DND-41 (cell line): Measurements from ENCODE around the gene SLX4IP.

Experiments used
- ATAC-seq: fragments of 200-7000 bp; cut with Tn5 transposase; 3 replicates; pipeline ENCODE4 v1.9.1; 2021; ENCODE audit warnings: low read depth; ENCODE audit not compliant: insufficient read depth
- DNase-seq: peaks from one replicate; pipeline ENCODE4 v3.0.0-alpha.2; 2020
- H2AFZ ChIP-seq: 2 replicates; pipeline ENCODE4 v1.6.0; 2012; ENCODE audit warnings: low read depth, low read length
- H3K27ac ChIP-seq: 2 replicates; pipeline ENCODE4 v1.5.1; 2012; ENCODE audit warnings: low read length, inconsistent platforms
- H3K27me3 ChIP-seq: fragments of 200-600 bp; sonication (generic); 2 replicates; pipeline ENCODE4 v1.6.0; 2012; ENCODE audit warnings: low read length, mild to moderate bottlenecking, inconsistent platforms; ENCODE audit not compliant: insufficient read depth, poor library complexity
- H3K36me3 ChIP-seq: 2 replicates; pipeline ENCODE4 v1.5.1; 2012; ENCODE audit warnings: low read length, inconsistent platforms; ENCODE audit not compliant: insufficient read depth
- H3K4me1 ChIP-seq: 2 replicates; pipeline ENCODE4 v1.5.1; 2012; ENCODE audit warnings: mild to moderate bottlenecking, low read length; ENCODE audit not compliant: insufficient read depth
- H3K4me2 ChIP-seq: 2 replicates; pipeline ENCODE4 v1.6.0; 2012; ENCODE audit warnings: mild to moderate bottlenecking, moderate library complexity, low read length, inconsistent platforms; ENCODE audit not compliant: insufficient read depth
- H3K4me3 ChIP-seq, 2 experiments: fragments of 200-600 bp in 1 of 2; shearing (Covaris generic) in 1 of 2; 2 replicates each; pipeline ENCODE4 v1.5.1; 2012 to 2016; ENCODE audit warnings: inconsistent platforms in 2 of 2, low read length in 2 of 2, mild to moderate bottlenecking in 2 of 2, low read depth in 1 of 2, moderate library complexity in 1 of 2
- H3K79me2 ChIP-seq: 2 replicates; pipeline ENCODE4 v1.6.0; 2012; ENCODE audit warnings: low read length, inconsistent platforms; ENCODE audit not compliant: insufficient read depth
- H3K9ac ChIP-seq: 2 replicates; pipeline ENCODE4 v1.6.0; 2012; ENCODE audit warnings: low read depth, mild to moderate bottlenecking, inconsistent platforms, low read length, moderate library complexity
- H3K9me3 ChIP-seq: 2 replicates; pipeline ENCODE4 v1.5.1; 2012; ENCODE audit warnings: low read length, moderate library complexity, mild to moderate bottlenecking, inconsistent platforms; ENCODE audit not compliant: insufficient read depth, severe bottlenecking
- H4K20me1 ChIP-seq: 2 replicates; pipeline ENCODE4 v1.6.0; 2012; ENCODE audit warnings: low read length; ENCODE audit not compliant: insufficient read depth
- EZH2 ChIP-seq: IDR thresholded peaks from 3 replicates; pipeline ENCODE4 v1.6.1; 2012; ENCODE audit warnings: borderline replicate concordance, low read depth, mild to moderate bottlenecking, moderate library complexity, low read length, inconsistent platforms; ENCODE audit not compliant: severe bottlenecking
- TF ChIP-seq, protein P1 (sequence below): IDR thresholded peaks from 2 replicates; pipeline ENCODE4 v1.5.1; 2012; ENCODE audit warnings: borderline replicate concordance, low read length, moderate library complexity, mild to moderate bottlenecking; ENCODE audit not compliant: poor library complexity, severe bottlenecking; ENCODE audit errors: extremely low read depth

Gene SLX4IP

DNA sequence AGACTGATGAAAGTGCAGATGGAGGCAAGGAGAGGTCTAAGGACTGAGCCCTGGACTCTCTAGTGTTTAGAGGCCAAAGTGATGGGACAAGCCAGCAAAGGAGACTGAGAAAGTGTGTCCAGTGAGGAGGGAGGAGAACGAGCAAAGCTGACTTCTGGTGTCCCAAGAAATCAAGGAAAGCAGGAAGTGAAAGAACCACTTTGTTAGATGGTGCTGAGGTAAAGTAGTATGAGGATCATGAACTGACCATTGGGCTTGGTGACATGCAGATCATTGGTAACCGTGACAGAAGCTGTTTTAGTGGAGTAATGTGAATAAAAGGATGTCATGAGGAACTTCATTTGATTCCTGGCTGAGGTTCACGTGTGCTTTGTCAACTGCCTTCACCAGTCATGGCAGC lies 108.4 kb downstream of the SLX4IP start:
- Histone ChIP-seq H3K27me3 (no peaks in the 10 kb centered on the region), H3K4me2 (no peak overlapping the region), H4K20me1 (peaks cover 24% of the 10 kb centered on the region; the same call in 1 of the 2 replicates), H2AFZ (no peak overlapping the region), H3K4me1 (peaks cover 12% of the 10 kb centered on the region), H3K79me2 (peaks cover 25% of the 10 kb centered on the region), H3K9me3 (no peaks in the 10 kb centered on the region), H3K9ac (no peak overlapping the region), H3K36me3 (no peaks in the 10 kb centered on the region), H3K4me3 (no peak overlapping the region), H3K27ac (no peak overlapping the region)
- ATAC-seq (no peak), DNase-seq (no peak)
- no peak for TF ChIP-seq EZH2
- TF ChIP-seq, protein P1, sequence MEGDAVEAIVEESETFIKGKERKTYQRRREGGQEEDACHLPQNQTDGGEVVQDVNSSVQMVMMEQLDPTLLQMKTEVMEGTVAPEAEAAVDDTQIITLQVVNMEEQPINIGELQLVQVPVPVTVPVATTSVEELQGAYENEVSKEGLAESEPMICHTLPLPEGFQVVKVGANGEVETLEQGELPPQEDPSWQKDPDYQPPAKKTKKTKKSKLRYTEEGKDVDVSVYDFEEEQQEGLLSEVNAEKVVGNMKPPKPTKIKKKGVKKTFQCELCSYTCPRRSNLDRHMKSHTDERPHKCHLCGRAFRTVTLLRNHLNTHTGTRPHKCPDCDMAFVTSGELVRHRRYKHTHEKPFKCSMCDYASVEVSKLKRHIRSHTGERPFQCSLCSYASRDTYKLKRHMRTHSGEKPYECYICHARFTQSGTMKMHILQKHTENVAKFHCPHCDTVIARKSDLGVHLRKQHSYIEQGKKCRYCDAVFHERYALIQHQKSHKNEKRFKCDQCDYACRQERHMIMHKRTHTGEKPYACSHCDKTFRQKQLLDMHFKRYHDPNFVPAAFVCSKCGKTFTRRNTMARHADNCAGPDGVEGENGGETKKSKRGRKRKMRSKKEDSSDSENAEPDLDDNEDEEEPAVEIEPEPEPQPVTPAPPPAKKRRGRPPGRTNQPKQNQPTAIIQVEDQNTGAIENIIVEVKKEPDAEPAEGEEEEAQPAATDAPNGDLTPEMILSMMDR, result no peak

DNA sequence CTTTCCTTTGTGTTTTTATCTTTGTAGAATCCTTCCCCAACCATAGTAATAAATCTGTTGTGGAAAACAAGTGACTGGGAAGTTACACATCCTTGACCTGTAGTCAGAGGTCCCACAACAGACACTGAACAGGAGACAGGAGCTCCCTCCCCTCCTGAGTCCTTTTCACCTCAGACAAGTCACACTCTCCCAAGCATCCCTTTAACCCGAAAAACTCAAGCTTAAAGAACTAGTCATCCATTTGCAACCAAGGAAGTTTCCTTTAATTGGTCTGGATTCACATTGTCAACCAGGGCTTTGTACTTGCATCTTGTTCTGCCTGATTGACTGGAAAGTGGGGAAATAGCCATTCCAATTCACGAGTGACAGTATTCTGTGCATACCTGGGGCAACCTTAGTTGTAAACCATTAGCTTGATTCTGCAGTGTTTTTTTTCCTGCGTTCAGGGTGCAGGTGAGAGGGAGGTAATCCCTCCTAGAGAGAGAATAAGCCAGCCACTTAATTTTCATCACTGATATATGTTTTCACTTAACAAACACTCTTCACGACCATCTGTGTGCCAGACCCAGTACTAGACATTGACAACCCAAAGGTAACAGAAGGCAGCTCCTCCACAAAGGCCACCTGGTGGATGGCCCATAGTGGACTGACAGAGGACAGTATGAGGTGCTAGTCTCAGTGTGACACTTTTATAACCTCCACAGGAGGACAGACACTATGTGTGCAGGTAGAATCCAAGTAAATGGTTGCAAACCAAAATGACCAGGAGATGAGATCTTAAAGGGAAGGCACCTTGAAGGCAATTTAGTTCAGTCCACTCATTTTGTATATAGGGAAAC lies 112.4 kb downstream of the SLX4IP start:
- TF ChIP-seq, protein P1, result no peak
- no peak for TF ChIP-seq EZH2
- peaks cover 44% of the 10 kb centered on the region for H4K20me1 ChIP-seq
- H3K27ac ChIP-seq, result no peak overlapping the region
- H2AFZ ChIP-seq, result no peak overlapping the region
- H3K27me3 ChIP-seq, result no peaks in the 10 kb centered on the region
- H3K4me3 ChIP-seq, result no peak overlapping the region
- H3K4me1 ChIP-seq, result peaks cover 4% of the 10 kb centered on the region; the same call in 1 of the 2 replicates
- H3K79me2 ChIP-seq, result peaks cover 30% of the 10 kb centered on the region
- ATAC-seq (no peak), DNase-seq (no peak)
- no peaks in the 10 kb centered on the region for H3K9me3 ChIP-seq
- H3K36me3 ChIP-seq, result no peaks in the 10 kb centered on the region
- H3K9ac ChIP-seq, result no peak overlapping the region
- H3K4me2 ChIP-seq, result no peak overlapping the region

DNA sequence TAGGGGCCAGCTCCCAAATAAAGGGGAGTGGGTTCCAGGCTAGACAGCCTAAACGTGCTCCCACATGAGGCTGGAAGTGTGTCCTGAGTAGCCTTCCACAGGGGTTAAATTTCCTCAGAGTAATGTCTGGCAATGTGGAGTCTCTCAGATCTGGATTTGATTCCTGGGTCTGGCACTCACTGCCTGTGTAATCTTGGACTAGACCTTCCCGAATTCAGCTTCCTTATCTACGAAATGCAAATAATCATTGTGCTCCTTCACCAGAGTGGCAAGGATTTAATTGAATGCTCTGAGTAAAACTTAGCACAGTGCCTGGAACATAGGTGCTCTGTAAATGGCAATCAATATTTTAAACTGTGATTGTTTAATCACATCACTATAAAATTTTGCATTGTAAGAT lies 114.4 kb downstream of the SLX4IP start:
- Histone ChIP-seq H3K79me2 (peaks cover 26% of the 10 kb centered on the region), H3K27ac (no peak overlapping the region), H3K9ac (no peak overlapping the region), H3K4me1 (peaks cover 4% of the 10 kb centered on the region; the same call in 1 of the 2 replicates), H3K4me3 (no peak overlapping the region), H4K20me1 (peaks cover 39% of the 10 kb centered on the region), H3K4me2 (no peak overlapping the region), H2AFZ (no peak overlapping the region), H3K27me3 (no peaks in the 10 kb centered on the region), H3K36me3 (no peaks in the 10 kb centered on the region), H3K9me3 (no peaks in the 10 kb centered on the region)
- TF ChIP-seq EZH2, result no peak
- TF ChIP-seq, protein P1, result no peak
- no peak for ATAC-seq
- no peak for DNase-seq
